Parathyroid adenoma (tissue), 2 donors: ENCODE results near the gene SLC2A9.
"Not testable (repeated sequence)": the region's sequence is repeated elsewhere in the genome, so short reads cannot be mapped to it uniquely, and the experiment has no call there.

ENCODE experiments used
- H2AFZ ChIP-seq: fragments of 300-600 bp; sonication (generic); one replicate; pipeline ENCODE4 v1.7.0; 2017; ENCODE audit warnings: antibody characterized with exemption, mild to moderate bottlenecking
- H3K27ac ChIP-seq: fragments of 300-600 bp; sonication (generic); one replicate; pipeline ENCODE4 v1.7.0; 2017
- H3K27me3 ChIP-seq: fragments of 300-600 bp; sonication (generic); one replicate; pipeline ENCODE4 v1.7.0; 2017; ENCODE audit warnings: low read length; ENCODE audit not compliant: control insufficient read depth, insufficient read depth
- H3K36me3 ChIP-seq: fragments of 300-600 bp; sonication (generic); one replicate; pipeline ENCODE4 v1.7.0; 2017; ENCODE audit warnings: low read length; ENCODE audit not compliant: control insufficient read depth, insufficient read depth
- H3K4me1 ChIP-seq: fragments of 300-600 bp; sonication (generic); one replicate; pipeline ENCODE4 v1.7.0; 2017; ENCODE audit warnings: control low read depth
- H3K4me2 ChIP-seq: fragments of 300-600 bp; sonication (generic); one replicate; pipeline ENCODE4 v1.7.0; 2017; ENCODE audit warnings: low read length
- H3K4me3 ChIP-seq: fragments of 300-600 bp; sonication (generic); one replicate; pipeline ENCODE4 v1.7.0; 2017; ENCODE audit warnings: low read depth, low read length
- H3K79me2 ChIP-seq: fragments of 300-600 bp; sonication (generic); one replicate; pipeline ENCODE4 v1.7.0; 2017; ENCODE audit warnings: control low read depth
- H3K9ac ChIP-seq: fragments of 300-600 bp; sonication (generic); one replicate; pipeline ENCODE4 v1.7.0; 2017; ENCODE audit warnings: mild to moderate bottlenecking
- H3K9me3 ChIP-seq: fragments of 300-600 bp; sonication (generic); one replicate; pipeline ENCODE4 v1.7.0; 2017; ENCODE audit warnings: low read length; ENCODE audit not compliant: control insufficient read depth
- TF ChIP-seq, protein P1 (sequence below): fragments of 300-600 bp; sonication (generic); IDR thresholded peaks from one replicate; pipeline ENCODE4 v1.7.0; 2017; ENCODE audit warnings: antibody characterized with exemption, mild to moderate bottlenecking
- donor health status: primary hyperparathyroidism.

Gene SLC2A9

DNA sequence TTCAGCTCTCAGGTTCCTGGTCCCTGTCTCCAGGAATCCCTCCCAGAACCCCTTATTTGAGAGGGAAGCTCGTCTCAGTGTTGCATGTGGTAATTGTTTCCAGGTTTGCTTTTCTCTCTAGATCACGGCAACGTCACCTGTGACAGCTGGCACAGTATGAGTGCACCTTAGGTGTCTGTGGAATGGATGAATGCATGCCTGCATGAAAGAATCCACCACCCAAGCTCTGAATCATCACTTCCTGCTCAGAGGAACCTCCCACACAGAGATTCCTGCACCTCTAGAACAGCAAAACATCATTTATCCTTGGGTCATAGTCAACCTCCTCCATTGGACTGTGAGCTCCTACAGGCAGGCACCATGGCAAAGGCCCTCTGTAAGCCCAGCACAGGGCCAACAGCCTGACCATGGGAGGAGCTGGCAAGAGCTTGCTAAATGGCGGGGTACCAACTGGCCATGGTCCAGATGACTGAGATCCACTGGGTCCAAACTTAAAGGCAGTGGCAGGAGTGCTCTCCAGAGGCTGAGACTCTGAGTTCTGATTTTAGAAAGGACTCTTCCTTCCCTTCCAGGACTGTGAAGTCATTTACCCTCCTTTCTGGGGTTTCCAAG lies 116.2 kb downstream of the SLC2A9 start:
- Histone ChIP-seq H3K27me3 (no peaks in the 10 kb centered on the region), H3K27ac (no peak overlapping the region), H3K9ac (no peak overlapping the region), H3K79me2 (no peaks in the 10 kb centered on the region), H2AFZ (no peak overlapping the region), H3K4me2 (no peak overlapping the region), H3K9me3 (no peaks in the 10 kb centered on the region), H3K4me1 (no peaks in the 10 kb centered on the region), H3K36me3 (no peaks in the 10 kb centered on the region), H3K4me3 (no peak overlapping the region)
- TF ChIP-seq, protein P1, sequence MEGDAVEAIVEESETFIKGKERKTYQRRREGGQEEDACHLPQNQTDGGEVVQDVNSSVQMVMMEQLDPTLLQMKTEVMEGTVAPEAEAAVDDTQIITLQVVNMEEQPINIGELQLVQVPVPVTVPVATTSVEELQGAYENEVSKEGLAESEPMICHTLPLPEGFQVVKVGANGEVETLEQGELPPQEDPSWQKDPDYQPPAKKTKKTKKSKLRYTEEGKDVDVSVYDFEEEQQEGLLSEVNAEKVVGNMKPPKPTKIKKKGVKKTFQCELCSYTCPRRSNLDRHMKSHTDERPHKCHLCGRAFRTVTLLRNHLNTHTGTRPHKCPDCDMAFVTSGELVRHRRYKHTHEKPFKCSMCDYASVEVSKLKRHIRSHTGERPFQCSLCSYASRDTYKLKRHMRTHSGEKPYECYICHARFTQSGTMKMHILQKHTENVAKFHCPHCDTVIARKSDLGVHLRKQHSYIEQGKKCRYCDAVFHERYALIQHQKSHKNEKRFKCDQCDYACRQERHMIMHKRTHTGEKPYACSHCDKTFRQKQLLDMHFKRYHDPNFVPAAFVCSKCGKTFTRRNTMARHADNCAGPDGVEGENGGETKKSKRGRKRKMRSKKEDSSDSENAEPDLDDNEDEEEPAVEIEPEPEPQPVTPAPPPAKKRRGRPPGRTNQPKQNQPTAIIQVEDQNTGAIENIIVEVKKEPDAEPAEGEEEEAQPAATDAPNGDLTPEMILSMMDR = no peak

DNA sequence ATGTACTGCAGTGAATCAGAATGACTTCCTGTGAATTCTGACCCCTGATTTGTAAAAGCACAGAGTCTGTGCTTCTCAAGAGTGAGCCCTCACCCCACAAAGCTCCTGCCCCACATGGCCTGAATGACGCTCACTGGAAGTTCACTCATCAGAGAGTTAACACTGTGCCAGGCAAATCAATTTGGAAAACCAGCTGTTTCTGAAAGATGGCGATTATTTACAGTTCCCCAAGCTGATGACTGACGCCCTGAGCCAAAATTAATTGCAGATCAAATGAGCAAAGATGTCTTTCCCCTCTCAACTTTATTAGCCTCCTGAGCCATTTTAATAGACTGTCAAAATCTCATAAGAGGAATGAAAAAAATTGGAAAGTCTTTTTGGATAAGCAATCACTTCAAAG lies 118.0 kb downstream of the SLC2A9 start:
- H2AFZ ChIP-seq = no peak overlapping the region
- TF ChIP-seq, protein P1 = no peak
- H3K27me3 ChIP-seq = no peaks in the 10 kb centered on the region
- H3K4me2 ChIP-seq = no peak overlapping the region
- H3K9me3 ChIP-seq = no peaks in the 10 kb centered on the region
- no peak overlapping the region for H3K4me3 ChIP-seq
- H3K36me3 ChIP-seq = no peaks in the 10 kb centered on the region
- H3K79me2 ChIP-seq = no peaks in the 10 kb centered on the region
- no peaks in the 10 kb centered on the region for H3K4me1 ChIP-seq
- H3K9ac ChIP-seq = no peak overlapping the region
- no peak overlapping the region for H3K27ac ChIP-seq

GRCh38 chr4:9901257-9901656 lies 120.0 kb downstream of the SLC2A9 start:
- H3K4me2 ChIP-seq = no peak overlapping the region
- no peak overlapping the region for H3K4me3 ChIP-seq
- no peak overlapping the region for H3K27ac ChIP-seq
- H3K9ac ChIP-seq = no peak overlapping the region
- H3K79me2 ChIP-seq = no peaks in the 10 kb centered on the region
- TF ChIP-seq, protein P1 = no peak
- H3K4me1 ChIP-seq = no peaks in the 10 kb centered on the region
- no peaks in the 10 kb centered on the region for H3K36me3 ChIP-seq
- H3K9me3 ChIP-seq = no peaks in the 10 kb centered on the region
- no peak overlapping the region for H2AFZ ChIP-seq
- no peaks in the 10 kb centered on the region for H3K27me3 ChIP-seq

GRCh38 chr4:9900633-9901032 lies 120.7 kb downstream of the SLC2A9 start:
- not testable (repeated sequence) for H3K27ac ChIP-seq, H3K9me3 ChIP-seq, H3K4me1 ChIP-seq, H3K27me3 ChIP-seq, H3K4me3 ChIP-seq, H3K79me2 ChIP-seq, H3K36me3 ChIP-seq, H3K4me2 ChIP-seq, H3K9ac ChIP-seq, H2AFZ ChIP-seq

DNA sequence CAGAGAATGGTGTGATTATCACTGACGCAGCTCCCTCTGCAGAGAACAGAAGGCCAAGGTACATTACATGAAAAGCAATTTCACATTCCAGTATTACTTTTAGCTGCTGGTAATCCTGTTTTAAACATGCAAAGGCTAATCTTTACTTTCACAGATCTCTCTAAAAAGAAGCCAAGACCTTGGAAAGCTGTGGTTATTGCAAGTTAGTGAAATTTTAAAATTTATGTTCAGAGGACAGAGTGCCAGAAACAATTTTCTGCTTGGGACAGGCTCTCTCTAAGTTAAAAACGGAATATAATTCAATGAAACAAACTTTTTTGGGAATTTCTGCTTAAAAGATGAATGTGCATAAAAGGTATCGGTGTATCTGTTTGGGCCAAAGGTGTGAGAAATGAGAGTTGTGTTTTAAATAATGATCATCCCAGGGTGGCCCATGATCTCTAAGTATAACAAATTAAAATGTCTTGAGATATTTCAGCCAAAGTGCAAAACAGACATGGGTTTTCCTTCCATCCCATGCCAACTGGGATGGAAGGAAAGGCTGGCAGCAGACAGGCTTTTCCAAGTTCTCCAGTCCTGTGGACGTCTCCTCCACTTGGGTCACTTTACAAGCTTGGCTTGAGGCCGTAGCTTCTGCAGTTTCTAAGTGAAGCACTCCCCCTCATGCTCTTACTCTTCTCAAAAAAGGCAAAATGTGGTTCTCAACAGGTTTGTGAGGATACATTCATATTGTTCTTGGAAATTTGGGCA lies 121.8 kb downstream of the SLC2A9 start:
- no peaks in the 10 kb centered on the region for H3K9me3 ChIP-seq
- TF ChIP-seq, protein P1 = no peak
- no peak overlapping the region for H3K4me3 ChIP-seq
- H3K27ac ChIP-seq = no peak overlapping the region
- no peaks in the 10 kb centered on the region for H3K27me3 ChIP-seq
- no peaks in the 10 kb centered on the region for H3K79me2 ChIP-seq
- H3K9ac ChIP-seq = no peak overlapping the region
- H3K4me2 ChIP-seq = no peak overlapping the region
- no peak overlapping the region for H2AFZ ChIP-seq
- no peaks in the 10 kb centered on the region for H3K4me1 ChIP-seq
- H3K36me3 ChIP-seq = no peaks in the 10 kb centered on the region
